GM19438 (cell line): ENCODE data around the gene NOXA1.

Experiments
- ATAC-seq: cut with Tn5 transposase; IDR thresholded peaks from one replicate; pipeline ENCODE4 v1.9.1; 2021; ENCODE audit warnings: low read depth; ENCODE audit not compliant: unreplicated experiment

The NOXA1 gene

DNA sequence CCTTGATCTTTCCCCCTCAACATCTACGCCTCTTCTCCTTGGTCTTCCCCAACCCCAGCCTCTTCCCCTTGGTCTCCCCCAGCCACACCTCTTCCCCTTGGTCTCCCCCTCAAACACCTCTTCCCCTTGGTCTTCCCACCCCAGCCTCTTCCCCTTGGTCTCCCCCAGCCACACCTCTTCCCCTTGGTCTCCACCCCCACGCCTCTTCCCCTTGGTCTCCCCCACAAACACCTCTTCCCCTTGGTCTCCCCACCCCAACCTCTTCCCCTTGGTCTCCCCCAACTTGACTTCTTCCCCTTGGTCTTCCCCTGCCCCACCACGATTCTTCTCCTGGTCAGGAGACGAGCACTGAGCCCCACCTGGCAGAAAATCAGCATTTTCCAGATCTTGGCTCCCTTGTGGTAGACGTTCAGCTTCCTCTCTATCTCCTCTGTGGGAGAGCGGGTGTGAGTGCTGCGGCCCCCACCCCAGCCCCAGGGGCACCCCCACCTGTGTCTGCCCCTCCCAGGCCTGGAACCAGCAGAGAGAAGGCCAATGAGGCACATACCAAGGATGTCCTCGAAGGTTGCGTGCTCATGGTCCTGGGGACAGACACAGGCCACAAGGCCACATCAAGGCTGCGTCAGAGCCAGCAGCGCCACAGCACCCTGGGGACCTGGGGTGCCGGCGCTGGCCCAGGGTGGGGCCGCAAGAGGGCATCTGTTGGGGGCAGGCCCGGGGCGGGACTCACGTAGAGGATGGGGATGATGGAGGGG lies 29.0 kb downstream of the NOXA1 start:
- ATAC-seq: no peak

DNA sequence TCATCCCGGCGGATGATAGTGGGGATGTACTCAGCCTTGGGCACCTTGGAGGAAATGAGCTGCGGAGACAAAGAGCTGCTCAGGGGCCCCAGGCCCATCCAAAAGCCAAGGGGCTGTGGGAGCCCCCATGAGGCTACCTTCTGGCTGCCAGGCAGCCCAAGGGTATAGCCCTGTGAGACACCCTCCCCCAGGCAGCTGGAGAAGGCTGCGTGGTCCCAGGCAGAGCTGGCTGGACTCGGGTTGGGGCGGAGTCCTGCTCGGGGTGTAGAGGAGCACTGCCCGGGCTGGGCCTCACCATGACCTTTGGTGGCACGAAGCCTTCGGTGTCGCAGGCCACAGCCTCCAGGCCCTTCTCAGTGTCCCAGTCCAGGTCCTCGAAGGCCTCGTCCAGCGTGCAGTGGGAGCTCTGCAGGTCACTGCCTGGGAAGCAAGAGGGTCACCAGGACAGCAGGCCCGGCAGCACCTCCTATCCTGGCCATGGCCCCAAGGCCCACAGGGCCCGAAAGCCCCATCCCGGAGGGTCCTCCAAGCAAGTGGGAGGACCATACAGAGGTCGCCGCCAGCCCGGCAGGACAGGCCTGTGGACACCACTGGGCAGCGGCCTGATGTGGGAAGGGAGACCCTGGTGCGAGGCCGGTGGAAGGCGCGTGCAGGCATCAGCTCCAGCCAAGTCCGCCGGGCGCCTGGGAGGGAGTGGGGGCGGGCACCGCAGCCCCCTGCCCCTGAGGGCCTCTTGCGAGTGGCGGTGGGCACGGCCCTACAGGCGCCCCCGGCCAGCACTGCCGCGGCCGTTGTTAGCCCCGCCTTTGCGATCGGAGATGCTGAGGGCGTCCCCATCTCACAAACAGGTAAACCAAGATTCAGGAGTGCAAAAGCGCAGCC lies 29.8 kb downstream of the NOXA1 start:
- ATAC-seq: no peak

DNA sequence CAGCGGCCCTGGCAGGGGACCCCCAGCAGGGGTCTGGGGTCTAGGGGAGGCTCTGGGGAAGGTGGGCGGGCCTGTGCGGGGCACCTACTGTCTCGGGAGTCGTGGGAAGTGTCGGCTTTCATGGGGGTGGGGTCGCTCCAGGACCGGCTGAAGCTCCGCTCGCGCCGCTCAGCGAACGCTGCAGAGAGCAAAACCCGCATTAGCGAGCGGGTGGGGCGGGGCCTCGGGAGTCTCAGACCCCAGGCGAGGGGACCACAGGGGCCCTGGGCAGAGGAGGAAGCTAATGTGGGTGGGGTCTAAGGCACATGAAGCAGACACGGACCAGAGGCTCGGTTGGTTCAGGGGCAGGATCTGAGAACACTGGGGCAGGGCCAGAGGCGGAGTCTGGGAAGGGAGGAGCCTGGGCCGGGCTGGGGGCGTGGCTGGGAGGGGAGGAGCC lies 30.5 kb downstream of the NOXA1 start:
- ATAC-seq: no peak

DNA sequence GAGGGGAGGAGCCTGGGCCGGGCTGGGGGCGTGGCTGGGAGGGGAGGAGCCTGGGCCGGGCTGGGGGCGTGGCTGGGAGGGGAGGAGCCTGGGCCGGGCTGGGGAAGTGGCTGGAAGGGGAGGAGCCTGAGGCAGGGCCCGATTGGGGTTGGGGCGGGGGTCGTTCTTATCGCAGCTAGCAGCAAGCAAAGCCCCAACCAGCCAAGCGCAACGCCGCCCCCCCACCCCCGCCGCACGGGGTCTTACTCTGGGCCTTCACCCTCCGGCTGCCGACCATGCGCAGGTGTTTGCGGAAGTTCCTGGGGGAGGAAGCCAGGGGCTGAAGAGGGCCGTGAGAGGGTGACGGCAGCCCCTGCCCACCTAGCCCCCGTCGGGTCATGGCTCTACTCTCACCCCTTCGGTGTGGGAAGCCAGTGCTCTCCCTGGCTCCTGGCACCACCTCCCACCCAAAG lies 31.0 kb downstream of the NOXA1 start:
- no peak for ATAC-seq

DNA sequence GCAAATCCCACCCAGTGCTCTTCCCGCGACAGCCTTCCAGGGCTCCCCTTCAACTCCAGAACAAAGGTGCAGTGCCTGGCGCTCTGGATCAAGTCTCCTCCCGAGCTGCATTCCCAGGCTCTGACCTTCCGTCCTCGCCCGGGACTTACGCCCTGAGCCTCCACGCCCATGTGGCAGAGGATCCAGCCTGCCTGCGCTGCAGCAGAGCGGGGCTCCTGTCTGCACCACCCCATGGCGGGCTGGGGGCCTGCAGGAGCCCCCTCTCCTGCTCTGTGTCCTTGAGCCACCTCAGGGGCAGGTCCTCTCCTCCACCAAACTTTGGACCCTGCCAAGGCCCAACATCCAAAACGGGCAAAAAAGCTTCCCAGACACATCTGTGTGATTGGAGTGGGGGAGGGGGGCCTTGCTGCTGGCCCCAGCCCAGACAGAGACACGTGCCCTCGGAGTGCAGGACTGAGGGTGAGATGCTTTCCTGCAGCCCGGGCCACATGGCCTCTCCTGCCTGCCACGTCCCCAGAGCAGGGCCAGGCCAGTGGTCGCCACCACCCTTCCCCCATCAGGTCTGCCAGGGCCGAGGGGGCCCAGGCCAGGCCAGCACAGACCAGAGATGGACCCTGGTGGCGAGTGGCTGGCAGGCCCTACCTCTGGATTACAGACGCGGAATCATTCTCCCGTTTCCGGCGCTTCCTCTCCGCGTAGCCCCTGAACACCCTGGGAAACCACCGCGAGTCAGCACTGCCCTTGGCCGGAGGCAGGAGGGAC lies 31.6 kb downstream of the NOXA1 start:
- ATAC-seq: no peak

DNA sequence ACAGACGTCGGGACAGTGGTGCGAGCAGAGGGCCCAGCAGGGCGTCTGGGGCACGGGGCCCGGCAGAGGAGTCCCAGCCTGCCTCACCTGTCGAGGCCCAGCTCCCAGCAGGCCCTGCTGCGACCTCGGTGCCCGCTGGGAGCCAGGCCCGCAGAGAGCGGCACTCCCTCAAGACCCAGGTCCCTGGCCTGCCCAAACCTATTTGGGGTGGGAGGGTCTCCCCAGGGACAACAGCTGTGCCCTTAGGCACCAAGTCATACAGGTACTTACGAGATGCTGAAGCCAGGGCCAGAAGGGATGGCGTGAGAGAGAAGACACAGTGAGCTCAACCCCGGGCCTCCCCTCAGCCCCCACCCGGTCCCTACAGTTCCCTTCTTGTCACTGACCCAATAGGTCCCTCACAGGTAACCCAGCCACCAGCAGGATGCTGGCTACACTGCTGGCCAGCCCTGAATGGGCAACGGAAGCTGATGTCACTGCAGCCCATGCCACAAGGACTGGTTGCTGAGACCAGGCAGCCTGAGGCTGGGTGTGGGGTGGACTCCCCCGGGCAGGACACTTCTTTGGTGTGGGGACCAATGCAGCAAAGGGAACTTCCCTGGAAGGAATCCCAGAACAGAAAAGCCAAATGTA lies 32.3 kb downstream of the NOXA1 start:
- no peak for ATAC-seq

DNA sequence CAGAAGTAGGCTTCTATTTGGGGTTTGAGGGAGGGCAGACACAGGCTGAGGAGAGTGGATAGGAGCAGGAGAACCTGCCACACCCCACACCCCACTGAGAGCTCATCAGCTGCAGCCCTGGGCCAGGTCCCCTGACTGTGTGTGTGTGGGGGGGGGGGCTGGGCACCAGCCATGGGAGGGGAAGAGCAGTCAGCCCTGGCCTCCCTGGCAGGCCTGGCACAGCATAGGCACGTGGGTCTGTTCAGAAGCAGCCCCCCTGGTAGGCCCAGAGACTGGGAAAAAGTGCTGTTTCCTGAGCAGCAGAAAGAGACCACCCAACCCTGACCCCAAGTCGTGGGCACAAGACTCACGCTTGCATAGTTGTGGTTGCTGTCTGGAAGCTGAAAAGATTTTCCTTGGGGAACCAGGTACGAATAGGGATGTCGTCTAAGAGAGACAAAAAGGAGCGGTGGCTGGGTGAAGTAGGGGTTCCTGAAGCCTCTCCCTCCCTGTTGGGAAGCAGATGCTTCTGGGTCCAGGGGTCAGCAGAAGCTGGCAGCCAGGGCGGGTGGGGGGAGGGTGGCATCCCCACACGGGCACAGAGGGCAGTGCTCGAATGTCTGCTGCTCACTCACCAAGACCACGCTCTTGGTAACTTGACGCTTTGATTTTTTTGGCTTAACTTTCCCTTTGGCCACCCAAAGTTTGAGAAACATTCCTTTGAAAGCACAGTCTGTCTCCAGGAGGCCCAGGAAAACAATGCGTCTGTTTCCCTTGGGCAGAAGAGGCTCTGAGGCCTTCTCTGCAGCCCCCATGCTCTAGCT lies 33.1 kb downstream of the NOXA1 start:
- no peak for ATAC-seq

DNA sequence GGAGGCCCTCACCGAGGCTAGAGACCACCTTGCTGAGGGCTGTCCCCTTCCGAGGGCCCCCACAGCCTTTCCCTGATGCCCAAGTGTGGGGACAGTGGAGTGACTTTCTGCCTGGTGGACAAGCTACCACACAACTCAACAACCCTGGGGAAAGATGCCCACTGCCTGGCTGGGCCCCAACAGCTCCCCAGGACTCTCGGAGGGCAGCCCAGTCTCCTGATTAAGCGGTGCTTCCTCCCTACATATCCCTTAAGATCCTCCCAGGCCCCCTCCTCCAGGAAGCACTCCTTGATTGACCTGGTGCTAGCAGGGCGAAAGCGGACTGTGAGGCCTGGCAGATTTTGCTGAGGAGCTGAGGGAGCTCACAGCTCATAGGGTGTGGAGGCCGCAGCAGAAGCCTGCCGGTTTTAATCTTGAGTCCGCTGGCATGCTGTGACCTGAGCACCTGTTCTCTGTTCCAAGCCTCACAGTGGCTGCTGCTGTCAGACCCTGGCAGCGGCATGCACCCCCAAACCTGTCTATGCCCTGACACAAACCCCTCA lies 33.7 kb downstream of the NOXA1 start:
- no peak for ATAC-seq

DNA sequence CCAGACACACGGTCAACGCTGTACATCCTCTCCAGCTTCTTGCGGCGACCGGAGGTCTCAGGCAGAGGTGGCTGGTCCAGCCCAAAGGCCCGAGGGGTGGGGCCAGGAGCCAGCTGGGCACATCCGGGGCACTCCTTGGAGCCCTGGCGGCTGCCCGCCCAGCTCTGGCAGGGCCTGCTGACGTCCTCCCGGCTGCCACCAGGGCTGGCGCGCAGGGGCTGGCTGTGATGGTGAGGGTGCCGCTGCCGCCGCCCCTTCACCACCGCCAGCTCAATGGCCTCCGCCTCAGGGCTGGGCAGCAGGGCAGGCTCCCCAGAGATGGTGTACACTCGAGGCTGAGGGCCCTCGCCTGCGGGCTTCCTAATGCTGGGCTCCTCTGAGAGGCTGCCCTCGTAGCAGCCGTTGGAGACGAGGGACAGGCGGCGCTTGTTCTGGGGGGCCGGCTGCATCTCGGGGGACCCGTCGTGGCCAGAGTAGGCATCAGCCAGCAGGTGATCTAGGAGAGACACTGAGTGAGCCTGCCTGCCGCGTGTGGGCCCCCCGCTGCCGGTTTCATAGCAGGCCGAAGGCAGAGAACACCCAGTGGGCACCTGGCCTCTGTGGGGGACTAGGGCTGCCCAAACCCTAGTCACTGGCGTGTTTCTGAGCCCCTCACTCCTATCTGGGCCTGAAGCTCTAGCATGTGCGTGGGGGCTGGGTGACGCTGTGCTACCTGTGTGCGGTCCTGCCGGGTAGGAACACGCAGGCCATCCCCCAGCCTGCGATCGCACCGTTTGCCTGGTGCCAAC lies 34.4 kb downstream of the NOXA1 start:
- ATAC-seq: no peak

DNA sequence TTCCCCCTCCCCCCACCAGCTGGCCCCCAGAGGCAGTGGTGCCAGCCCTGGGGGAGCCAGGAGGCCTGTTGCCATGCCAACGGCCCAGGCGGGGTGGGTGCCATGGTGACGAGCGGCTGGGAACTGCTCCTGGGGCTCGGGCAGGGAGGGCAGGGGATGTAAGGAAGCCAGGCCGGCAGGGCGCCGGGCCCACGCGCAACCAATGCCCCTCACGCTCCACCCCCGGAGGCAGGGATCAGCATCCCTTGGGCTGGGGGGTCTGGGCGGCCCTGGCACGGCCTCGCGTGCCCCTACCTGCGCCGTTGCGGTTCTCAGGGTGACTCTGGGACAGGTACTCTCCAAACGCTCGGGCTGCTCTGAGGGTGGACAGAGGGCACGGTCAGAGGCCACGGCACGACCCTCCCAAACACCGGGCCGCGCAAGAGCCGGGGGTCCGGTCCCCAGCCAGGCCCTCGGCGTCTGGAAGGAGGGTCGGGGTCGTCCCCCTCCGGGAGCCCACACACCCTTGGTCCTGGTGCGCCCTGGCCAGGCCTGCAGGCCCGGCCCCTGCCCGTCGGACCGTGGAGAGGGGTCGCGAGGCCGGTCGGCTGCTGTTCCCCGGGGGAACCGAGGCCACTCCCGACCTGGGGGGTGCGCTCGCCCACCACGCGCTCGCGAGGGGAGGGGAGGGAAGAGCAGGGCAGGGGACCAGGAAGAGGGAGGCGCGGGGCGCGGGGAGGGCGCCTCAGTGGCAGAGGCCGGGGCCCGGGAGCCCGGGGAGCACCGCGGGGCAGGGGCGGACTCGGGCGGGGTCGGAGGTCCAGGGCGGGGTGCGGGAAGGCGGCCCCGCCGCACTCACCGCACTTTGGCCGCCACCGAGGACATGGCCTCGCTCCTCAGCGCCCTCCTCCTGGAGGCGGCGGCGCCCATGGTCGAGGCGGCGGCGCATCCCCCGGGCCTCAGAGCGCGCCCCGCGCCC lies 35.3 kb downstream of the NOXA1 start:
- no peak for ATAC-seq

DNA sequence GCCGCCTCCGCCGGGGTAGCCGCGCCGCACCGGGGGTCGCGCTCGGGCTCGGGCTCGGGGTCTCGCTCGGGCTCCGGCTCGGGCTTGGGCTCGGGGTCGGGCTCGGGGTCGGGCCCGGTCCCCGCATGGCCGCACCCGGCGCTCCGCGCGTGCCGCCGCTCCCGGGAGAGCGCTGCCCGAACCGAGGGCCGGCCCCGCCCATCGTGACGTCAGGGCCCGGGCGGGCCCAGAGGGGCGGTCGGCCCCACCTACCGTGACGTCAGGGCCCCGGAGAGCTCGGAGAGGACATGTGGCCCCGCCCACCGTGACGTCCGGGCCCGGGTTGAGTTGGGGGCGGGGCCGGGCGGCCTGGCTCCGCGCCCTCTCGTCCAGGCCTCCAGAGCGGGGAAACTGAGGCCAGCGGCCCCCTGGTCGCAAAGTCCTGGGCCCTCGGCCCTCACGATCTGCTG lies 36.0 kb downstream of the NOXA1 start, which contains the start of gene NSMF:
Gene NSMF (minus strand): TSS at position 183 of the 449 bp plus-strand sequence. CDS start 232 bp downstream, outside the sequence.
- ATAC-seq: peak; percentile 46

DNA sequence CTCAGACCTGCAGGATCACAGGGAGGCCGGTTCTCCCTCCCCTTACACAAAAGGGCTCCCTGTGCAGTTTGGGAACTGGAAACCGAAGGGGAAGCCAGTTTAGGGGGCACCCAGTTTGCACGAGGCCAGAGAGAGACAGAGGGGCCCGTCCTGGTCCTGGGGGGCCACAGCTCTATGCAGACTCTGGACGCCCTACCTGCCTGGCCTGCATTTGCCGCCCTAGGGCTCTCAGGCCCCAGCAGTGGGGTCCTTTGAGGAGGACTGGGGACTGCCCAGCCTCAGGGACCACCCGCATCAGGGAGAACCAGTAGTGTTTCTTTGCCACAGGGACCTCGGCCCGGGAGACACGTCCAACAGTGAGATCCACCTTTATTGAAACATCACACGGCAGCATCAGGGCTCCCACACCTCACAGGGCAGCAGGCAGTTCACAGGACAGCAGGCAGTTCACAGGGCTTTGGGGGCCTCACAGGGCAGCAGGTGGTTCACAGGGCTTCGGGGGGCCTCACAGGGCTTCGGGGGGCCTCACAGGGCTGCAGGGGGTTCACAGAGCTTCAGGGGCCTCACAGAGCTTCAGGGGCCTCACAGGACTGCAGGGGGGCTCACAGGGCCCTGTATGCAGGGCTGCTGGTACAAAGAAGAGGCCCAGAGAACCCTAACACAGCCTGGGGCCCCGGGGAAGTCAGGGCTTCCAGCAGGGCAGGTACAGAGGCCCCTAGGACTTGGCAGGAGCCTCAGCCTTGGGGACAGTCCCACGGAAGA lies 36.6 kb downstream of the NOXA1 start:
- no peak for ATAC-seq

DNA sequence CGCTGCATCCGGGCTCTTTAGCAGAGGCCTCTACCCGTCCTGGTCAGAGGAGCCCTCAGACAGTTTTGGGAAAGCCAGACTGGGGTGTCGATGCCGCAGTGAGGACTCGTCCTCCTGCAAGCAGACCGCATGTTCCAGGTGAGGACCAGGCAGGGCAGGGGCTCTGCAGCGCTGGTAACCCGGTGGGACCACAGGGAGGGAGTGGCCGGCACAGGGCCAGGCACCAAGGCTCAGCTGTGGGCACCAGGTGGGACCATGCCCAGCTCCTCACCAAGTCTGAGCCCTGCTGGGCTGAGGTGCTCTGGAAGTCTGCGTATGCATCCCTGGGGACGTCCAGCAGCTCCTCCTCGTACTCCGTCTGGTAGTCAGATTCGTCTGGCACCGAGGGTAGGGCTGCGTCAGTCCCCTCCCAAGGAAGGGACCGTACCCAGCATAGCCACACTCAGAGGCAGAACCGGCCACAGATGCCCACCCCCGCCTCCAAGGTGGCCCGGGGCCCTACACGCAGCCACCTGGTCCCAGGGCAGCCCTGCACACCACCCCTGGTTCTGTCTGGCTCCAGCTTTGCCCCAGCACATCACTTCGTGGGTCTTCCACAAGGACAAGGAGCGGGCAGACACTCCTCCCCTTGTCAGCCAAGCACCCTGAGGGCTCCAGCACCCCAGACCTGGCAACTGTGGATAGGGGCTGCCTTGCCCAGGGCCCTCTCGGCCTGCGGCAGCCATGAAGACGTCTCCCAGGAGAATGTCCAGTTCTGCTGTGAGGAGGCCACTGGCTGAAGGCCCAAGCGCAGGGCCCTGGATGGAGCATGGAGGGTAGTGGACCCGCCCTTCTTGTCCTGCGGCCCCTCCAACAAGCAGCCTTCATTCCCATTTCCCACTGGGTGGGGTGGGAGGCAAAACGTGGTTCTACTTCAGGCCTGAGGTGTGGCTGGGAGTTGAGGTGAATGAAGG lies 37.4 kb downstream of the NOXA1 start:
- ATAC-seq: no peak

DNA sequence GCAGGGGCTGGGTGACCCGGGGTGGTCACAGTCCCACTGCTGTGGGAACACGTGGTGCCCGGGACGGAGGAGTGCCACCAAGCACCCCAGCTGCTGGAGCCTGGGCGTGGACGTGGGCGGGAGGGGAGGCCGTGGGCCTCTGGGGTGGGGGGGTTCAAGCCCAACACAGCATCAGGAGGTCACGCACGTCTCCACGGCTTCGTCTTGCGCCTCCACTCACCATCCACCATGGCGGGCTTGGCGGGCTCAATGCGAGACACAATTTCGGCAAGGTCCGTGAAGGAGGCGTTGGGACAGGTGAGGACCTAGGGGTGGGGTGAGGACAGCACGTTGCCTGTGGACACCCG lies 38.1 kb downstream of the NOXA1 start:
- no peak for ATAC-seq

DNA sequence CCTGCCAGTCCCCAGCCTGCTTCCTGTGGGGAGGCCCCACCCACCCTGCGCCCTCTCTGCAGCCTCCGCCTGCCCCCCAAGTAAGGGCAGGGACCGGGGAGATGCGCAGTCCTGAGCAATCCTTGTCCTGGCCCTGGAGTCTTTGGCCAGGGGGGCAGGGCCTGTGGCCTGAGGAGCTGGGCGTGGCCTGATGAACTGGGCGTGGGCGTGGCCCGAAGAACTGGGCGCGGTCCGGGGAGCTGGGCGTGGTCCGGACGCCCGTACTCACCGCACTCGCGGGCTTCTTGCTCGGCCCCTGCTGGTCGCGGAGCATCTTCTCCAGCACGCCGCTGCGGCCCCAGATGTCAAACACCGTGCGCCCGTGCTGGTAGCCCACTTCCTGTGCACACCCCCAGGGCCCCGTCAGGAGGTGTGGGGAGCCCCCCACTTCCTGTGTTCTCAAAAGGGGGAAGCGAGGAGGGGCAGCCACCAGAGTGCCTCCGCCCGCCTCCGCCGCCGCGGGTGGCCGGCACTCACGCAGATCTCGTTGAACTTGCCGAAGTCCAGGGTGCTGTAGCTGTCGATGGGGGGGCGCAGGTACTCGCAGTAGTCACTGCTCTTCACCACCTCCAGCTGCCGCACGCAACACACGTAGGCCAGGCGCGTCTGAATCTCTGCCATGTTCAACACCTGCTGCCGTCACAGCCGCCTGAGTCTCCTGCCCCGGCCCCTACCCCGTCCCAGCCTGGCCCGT lies 38.6 kb downstream of the NOXA1 start:
- ATAC-seq: peak; percentile 63
